BLaER1 (cell line): ENCODE results near the gene RAET1E.

Experiments
- H3K27ac ChIP-seq: shearing (Covaris generic); formaldehyde crosslinking; 2 replicates; pipeline ENCODE4 v1.8.1; 2022
- H3K27me3 ChIP-seq: shearing (Covaris generic); formaldehyde crosslinking; 2 replicates; pipeline ENCODE4 v1.8.1; 2022
- H3K36me3 ChIP-seq: shearing (Covaris generic); formaldehyde crosslinking; 2 replicates; pipeline ENCODE4 v1.8.1; 2022
- H3K4me1 ChIP-seq: shearing (Covaris generic); formaldehyde crosslinking; 2 replicates; pipeline ENCODE4 v1.8.1; 2022
- H3K4me2 ChIP-seq: shearing (Covaris generic); formaldehyde crosslinking; 2 replicates; pipeline ENCODE4 v1.8.1; 2022
- H3K4me3 ChIP-seq: shearing (Covaris generic); formaldehyde crosslinking; 2 replicates; pipeline ENCODE4 v1.8.1; 2022
- H3K9ac ChIP-seq: shearing (Covaris generic); formaldehyde crosslinking; 2 replicates; pipeline ENCODE4 v1.8.1; 2022
- H3K9me3 ChIP-seq: shearing (Covaris generic); formaldehyde crosslinking; 2 replicates; pipeline ENCODE4 v1.8.1; 2022
- H4K20me1 ChIP-seq: shearing (Covaris generic); formaldehyde crosslinking; 2 replicates; pipeline ENCODE4 v1.8.1; 2022
- Cebpa-rat ChIP-seq: shearing (Covaris generic); IDR thresholded peaks from 2 replicates; pipeline ENCODE4 v1.8.1; 2022

RAET1E gene

GRCh38 chr6:149877659-149878058 lies 20.3 kb downstream of the RAET1E start:
- no peak overlapping the region for H3K4me3 ChIP-seq
- no peak overlapping the region for H3K27ac ChIP-seq
- TF ChIP-seq Cebpa-rat = no peak

DNA sequence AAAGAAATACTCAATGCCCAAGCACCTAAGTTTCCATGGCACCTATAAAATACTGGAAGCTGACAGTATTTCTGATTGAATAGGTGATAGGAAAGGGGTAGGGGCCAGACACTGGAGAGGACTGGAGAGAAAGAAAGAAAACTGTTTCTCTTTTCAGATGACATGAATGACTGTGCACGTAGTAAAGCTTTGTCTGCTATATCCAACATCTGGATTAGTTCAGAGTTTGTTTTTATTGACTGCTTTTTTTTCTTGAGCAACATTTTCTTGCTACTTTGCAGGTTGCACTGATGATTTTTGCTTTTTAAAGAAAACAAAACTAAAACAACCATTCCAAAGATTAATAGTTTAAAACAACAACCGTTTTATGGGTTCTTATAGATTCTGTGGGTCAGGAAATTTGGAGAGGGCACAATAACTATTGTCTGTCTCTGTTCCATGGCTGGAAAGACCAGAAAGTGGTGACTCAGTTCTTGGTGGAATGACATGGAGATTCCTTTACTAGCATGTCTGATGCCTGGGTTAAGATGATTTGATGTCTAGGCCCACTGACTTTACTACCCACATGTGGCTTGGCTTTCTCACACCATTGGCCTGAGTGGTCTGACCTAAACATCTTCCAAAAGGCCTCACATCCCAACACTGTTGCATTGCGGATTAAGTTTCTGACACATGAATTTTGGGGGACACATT lies 21.5 kb downstream of the RAET1E start:
- Histone ChIP-seq H3K4me2 (no peak overlapping the region), H3K4me1 (no peaks in the 10 kb centered on the region), H4K20me1 (no peaks in the 10 kb centered on the region), H3K27me3 (no peaks in the 10 kb centered on the region), H3K27ac (no peak overlapping the region), H3K9ac (no peak overlapping the region), H3K36me3 (no peaks in the 10 kb centered on the region), H3K9me3 (peaks cover 13% of the 10 kb centered on the region), H3K4me3 (no peak overlapping the region)
- no peak for TF ChIP-seq Cebpa-rat

More at GRCh38 chr6:149877659-149878058, 20.3 kb downstream of the RAET1E start:
- H3K9ac ChIP-seq = no peak overlapping the region
- H3K9me3 ChIP-seq = peaks cover under 1% of the 10 kb centered on the region
- no peaks in the 10 kb centered on the region for H3K36me3 ChIP-seq
- no peaks in the 10 kb centered on the region for H3K4me1 ChIP-seq
- H4K20me1 ChIP-seq = no peaks in the 10 kb centered on the region
- H3K4me2 ChIP-seq = no peak overlapping the region
- H3K27me3 ChIP-seq = no peaks in the 10 kb centered on the region

GRCh38 chr6:149872233-149872632 lies 25.7 kb downstream of the RAET1E start:
- Histone ChIP-seq H3K27ac (no peak overlapping the region), H3K4me3 (no peak overlapping the region), H3K27me3 (no peaks in the 10 kb centered on the region), H3K9me3 (peaks cover 16% of the 10 kb centered on the region), H3K4me1 (no peaks in the 10 kb centered on the region), H4K20me1 (no peaks in the 10 kb centered on the region), H3K4me2 (no peak overlapping the region), H3K36me3 (no peaks in the 10 kb centered on the region), H3K9ac (no peak overlapping the region)
- TF ChIP-seq Cebpa-rat = no peak

GRCh38 chr6:149871182-149871581 lies 26.7 kb downstream of the RAET1E start:
- peaks cover 16% of the 10 kb centered on the region for H3K9me3 ChIP-seq
- H4K20me1 ChIP-seq = no peaks in the 10 kb centered on the region

DNA sequence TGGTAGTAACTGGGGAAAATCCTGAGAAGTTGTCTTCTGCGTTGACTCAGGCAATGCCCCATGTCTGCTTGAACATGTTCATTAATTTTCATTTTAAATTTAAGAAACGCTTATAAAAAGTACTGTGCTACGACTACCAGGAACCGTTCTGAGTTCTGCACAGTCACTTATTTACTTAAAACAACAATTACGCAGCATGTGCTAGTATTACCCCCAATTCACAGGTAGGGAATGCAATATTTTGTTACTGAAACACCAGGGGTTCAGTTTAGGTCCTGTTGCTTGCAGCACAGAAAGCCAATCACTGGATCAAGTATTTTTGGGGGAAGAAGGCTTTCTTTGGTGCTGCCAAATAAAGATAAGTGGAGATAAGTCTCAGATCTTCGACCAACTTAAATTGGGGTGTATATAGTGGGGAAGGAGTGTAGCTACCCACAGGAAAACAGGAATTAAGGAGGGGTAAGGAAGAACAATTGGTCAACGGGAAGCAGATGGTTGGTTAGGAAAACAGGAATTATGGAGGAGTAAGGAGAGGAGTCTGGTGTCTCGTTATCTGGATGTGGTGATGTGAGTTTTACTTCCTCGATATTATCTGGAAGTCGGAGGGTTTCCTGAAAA lies 28.5 kb downstream of the RAET1E start:
- no peak overlapping the region for H3K9ac ChIP-seq
- H3K9me3 ChIP-seq = peaks cover 16% of the 10 kb centered on the region
- TF ChIP-seq Cebpa-rat = no peak
- no peak overlapping the region for H3K4me2 ChIP-seq
- no peaks in the 10 kb centered on the region for H3K27me3 ChIP-seq
- no peaks in the 10 kb centered on the region for H4K20me1 ChIP-seq
- 0 out of 2 replicates have a peak, but pooled peaks cover 2% of the 10 kb centered on the region for H3K4me1 ChIP-seq
- H3K27ac ChIP-seq = no peak overlapping the region
- no peak overlapping the region for H3K4me3 ChIP-seq
- no peaks in the 10 kb centered on the region for H3K36me3 ChIP-seq

More at GRCh38 chr6:149871182-149871581, 26.7 kb downstream of the RAET1E start:
- H3K9ac ChIP-seq = no peak overlapping the region
- H3K4me1 ChIP-seq = no peaks in the 10 kb centered on the region
- no peaks in the 10 kb centered on the region for H3K36me3 ChIP-seq
- no peaks in the 10 kb centered on the region for H3K27me3 ChIP-seq
- no peak for TF ChIP-seq Cebpa-rat
- H3K4me3 ChIP-seq = no peak overlapping the region
- H3K27ac ChIP-seq = no peak overlapping the region
- H3K4me2 ChIP-seq = no peak overlapping the region

DNA sequence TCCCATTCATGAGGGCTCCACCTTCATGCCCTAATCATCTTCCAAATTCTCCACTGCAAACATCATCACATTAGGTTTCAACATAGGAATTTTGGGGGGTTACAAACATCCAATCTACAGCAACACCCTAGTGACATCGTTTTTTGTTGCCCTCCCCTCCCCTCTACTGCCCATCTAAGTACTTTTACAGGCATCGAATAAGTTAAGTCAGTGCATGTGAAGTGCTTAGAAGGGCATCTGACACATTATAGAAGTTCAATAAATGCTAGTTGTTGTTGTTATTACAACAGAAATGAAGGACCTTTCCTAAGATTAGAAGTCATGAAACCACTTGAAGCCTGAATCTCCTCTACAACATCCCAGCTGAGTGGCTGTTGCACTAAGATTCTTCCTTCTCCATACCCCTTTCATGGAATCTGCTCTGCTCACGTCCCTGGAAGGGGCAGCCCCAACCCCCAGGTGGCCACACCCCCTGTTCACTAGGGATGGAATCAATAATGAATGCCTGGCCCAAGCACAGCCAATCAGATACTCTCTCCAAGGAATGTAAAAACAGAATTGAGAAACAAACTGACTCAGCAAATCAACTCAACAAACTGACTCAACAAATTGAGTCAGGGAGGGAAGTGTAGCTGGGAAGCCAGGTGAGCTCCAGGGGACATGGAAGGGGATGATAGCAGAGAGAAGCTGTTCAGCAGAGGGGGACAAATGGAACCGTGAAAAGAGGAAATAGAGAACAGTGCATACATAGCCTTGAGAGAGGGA lies 29.9 kb downstream of the RAET1E start:
- H3K9me3 ChIP-seq = peaks cover 16% of the 10 kb centered on the region
- H3K27ac ChIP-seq = no peak overlapping the region
- no peak overlapping the region for H3K4me2 ChIP-seq
- no peak for TF ChIP-seq Cebpa-rat
- no peaks in the 10 kb centered on the region for H3K27me3 ChIP-seq
- H3K4me3 ChIP-seq = no peak overlapping the region
- no peak overlapping the region for H3K9ac ChIP-seq
- no peaks in the 10 kb centered on the region for H3K36me3 ChIP-seq
- H4K20me1 ChIP-seq = no peaks in the 10 kb centered on the region
- 0 out of 2 replicates have a peak, but pooled peaks cover 3% of the 10 kb centered on the region for H3K4me1 ChIP-seq

- peaks cover 28% of the 10 kb centered on the region for H3K4me1 ChIP-seq
- H3K36me3 ChIP-seq = no peaks in the 10 kb centered on the region
- TF ChIP-seq Cebpa-rat = no peak
- no peaks in the 10 kb centered on the region for H3K27me3 ChIP-seq
- H3K4me3 ChIP-seq = peak overlapping the region; percentile 85
- H4K20me1 ChIP-seq = peaks cover 22% of the 10 kb centered on the region; the same call in 1 of the 2 replicates
- H3K9me3 ChIP-seq = no peaks in the 10 kb centered on the region
- H3K9ac ChIP-seq = peak overlapping the region; percentile 74; the same call in 1 of the 2 replicates
- H3K4me2 ChIP-seq = peak overlapping the region; percentile 92
- H3K27ac ChIP-seq = no peak overlapping the region
These were observed 33.1 kb downstream of the RAET1E start for GRCh38 chr6:149864578-149865535.

GRCh38 chr6:149863698-149864577 lies 34.0 kb downstream of the RAET1E start, which contains the start of gene LRP11:
Gene LRP11, minus strand, starts transcription at chr6:149864359. Its CDS starts 339 bp downstream, at chr6:149864020.
- Histone ChIP-seq H4K20me1 (peaks cover 22% of the 10 kb centered on the region; the same call in 1 of the 2 replicates), H3K9ac (peak within 1 kb of the TSS; percentile 74), H3K27ac (peak within 1 kb of the TSS; percentile 71), H3K4me1 (peaks cover 28% of the 10 kb centered on the region), H3K9me3 (no peaks in the 10 kb centered on the region), H3K4me3 (peak within 1 kb of the TSS; percentile 85), H3K36me3 (no peaks in the 10 kb centered on the region), H3K27me3 (no peaks in the 10 kb centered on the region), H3K4me2 (peak within 1 kb of the TSS; percentile 92)
- TF ChIP-seq Cebpa-rat = no peak
